AG09309 (cell line): ENCODE data around the gene CASKIN1.

ENCODE experiments used
- DNase-seq: peaks from one replicate; pipeline ENCODE4 v3.0.0-alpha.2; 2010; ENCODE audit warnings: low read depth
- H3K4me3 ChIP-seq: 2 replicates; pipeline ENCODE4 v1.5.1; 2011; ENCODE audit warnings: mild to moderate bottlenecking, low read depth, low read length, moderate library complexity; ENCODE audit not compliant: control insufficient read depth
- TF ChIP-seq, protein P1 (sequence below): IDR thresholded peaks from 2 replicates; pipeline ENCODE4 v1.5.1; 2011; ENCODE audit warnings: mild to moderate bottlenecking, low read depth, low read length, inconsistent platforms; ENCODE audit not compliant: insufficient read depth, control insufficient read depth; ENCODE audit errors: missing control alignments

The CASKIN1 gene

DNA sequence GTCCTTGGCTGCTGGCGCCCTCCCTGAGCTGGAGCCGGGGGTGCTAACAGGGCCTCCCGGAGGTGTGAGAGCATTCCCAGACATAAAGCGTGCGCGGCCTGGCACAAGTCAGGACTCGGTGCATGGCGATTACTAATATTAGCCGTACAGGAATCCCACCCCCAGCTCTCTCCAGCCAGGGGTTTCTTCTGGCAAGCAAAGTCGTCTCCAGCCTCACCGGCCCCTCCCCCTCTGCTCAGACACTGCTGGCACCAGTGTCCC lies 5.0 kb downstream of the CASKIN1 start:
- TF ChIP-seq, protein P1, sequence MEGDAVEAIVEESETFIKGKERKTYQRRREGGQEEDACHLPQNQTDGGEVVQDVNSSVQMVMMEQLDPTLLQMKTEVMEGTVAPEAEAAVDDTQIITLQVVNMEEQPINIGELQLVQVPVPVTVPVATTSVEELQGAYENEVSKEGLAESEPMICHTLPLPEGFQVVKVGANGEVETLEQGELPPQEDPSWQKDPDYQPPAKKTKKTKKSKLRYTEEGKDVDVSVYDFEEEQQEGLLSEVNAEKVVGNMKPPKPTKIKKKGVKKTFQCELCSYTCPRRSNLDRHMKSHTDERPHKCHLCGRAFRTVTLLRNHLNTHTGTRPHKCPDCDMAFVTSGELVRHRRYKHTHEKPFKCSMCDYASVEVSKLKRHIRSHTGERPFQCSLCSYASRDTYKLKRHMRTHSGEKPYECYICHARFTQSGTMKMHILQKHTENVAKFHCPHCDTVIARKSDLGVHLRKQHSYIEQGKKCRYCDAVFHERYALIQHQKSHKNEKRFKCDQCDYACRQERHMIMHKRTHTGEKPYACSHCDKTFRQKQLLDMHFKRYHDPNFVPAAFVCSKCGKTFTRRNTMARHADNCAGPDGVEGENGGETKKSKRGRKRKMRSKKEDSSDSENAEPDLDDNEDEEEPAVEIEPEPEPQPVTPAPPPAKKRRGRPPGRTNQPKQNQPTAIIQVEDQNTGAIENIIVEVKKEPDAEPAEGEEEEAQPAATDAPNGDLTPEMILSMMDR = no peak
- DNase-seq = no peak
- no peak overlapping the region for H3K4me3 ChIP-seq

DNA sequence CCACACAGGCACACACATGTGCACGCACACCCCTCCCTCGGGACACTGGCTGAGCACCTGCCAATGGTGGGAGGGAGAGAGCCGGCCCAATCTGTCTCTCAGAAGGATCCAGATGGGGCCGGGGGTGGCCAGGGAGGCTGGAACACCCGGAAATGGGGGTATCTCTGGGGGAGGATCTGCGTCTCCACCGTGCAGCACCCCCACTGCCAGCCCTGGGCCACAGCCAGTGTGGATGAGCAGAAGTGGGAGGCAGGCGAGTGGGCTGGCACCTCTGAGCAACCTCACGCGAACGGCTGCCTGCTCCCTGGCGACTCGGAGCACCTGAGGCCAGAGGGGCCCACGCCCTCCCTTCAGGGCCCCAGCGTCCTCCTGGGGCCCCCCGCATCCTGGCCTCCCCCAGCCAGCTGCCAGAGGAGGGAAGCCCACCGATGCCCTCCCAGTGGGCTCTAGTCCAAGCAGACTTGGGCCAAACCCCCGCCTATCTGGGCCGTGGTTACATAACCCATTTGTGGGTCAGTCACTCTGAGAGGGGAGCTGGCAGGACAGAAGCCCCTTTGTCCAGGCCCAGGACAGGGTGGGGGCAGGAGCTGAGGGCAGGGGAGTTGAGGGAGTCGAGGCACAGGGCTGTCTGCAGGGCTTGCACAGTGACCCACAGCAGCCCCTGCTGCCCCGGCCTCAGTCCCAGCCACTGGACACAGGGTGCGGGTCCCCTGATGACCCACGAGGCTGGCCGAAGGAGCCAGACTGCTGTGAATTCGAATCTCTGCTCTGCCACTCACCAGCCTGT lies 5.6 kb downstream of the CASKIN1 start:
- DNase-seq = no peak
- TF ChIP-seq, protein P1 = no peak
- H3K4me3 ChIP-seq = no peak overlapping the region

DNA sequence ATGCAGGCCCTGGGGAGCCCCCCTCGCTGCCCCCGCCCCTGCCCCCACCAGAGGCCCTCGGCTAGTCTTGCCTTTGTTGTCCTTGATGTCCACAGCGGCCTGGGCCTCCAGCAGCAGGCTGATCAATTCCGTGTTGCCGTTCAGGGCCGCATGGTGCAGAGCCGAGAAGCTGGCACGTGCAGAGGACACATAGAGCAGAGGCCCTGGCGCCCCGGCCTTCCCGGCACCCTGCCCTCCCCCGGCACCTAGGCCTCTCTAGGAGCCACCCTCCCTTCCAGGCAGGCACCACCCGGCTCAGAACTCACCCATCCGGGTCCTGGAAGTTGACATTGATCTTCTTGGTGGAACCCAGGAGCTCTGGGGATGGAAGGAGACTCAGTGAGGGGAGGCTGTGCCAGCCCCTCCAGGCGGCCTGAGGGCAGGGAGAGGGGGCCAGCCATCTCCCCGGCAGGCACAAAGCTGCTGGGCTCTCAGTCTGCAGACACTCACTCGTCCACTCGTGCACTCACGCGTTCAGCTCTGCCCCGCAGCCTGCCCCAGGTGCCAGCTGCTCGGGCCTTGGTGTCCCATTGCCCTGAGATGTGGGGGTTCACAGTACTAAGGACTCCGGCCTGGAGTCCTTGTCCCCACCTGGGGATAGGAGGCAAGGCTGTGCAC lies 6.3 kb downstream of the CASKIN1 start:
- TF ChIP-seq, protein P1 = no peak

DNA sequence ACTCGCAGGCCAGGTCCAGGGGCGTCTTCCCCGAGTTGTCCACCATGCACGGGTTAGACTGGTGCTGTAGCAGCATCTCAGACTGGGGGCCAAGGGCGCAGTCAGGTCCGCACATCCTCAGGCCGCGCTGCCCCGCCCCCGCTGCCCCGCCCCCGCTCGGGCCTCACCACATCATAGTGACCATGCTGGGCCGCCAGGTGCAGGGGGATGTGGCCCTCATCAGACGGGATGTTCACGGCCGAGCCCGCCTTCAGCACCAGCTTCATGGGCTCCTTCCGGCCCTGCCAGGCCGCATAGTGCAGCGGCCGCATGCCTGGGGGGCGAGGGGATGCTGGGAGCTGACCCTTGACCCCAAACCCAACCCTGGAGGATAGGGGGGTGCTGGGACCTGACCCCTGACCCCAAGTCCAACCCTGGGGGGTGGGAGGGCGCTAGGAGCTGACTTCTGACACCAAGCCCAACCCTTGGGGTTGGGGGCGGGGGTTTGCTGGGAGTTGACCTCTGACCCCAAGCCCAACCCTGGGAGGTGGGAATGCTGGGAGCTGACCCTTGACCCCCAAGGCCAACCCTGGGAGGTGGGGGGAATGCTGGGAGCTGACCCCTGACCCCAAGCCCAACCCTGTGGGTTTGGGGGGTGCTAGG lies 7.0 kb downstream of the CASKIN1 start:
- DNase-seq = no peak
- TF ChIP-seq, protein P1 = no peak

More for the DNA sequence above, 6.3 kb downstream of the CASKIN1 start:
- no peak for DNase-seq
- no peak overlapping the region for H3K4me3 ChIP-seq

DNA sequence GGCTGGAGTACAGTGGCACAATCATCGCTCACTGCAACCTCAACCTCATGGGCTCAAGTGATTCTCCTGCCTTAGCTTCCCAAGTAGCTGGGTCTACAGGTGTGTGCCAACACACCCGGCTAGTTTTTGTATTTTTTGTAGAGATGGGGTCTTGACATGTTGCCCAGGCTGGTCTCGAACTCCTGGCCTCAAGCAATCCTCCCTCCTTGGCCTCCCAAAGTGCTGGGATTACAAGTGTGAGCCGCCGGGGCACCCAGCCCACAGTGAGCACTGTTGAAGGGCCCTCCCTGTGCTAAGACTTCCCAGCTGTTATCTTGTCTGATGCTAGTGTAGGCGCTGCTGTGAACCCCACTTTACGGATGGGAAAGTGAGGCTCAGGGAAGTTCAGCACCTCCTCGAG lies 8.0 kb downstream of the CASKIN1 start:
- no peak for DNase-seq
- no peak overlapping the region for H3K4me3 ChIP-seq
- TF ChIP-seq, protein P1 = no peak

More for the DNA sequence above, 7.0 kb downstream of the CASKIN1 start:
- no peak overlapping the region for H3K4me3 ChIP-seq

DNA sequence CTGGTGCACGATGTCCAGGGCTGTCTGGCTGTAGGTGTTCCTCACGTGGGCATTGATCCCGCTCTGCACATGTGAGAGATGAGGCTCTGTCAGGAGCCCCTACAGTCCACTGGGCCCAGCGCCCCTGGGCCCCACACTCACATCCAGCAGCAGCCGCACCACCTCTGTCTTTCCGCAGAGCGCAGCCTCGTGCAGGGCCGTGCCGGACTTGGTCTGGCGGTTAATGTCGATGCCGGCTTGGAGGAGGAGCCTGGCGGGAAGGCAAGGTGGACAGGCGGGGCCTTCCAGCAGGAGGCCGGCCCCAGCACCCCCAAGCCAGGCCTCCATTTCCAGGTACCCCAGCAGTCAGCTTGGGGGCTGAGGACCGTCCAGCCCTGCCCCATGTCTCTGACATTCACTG lies 9.2 kb downstream of the CASKIN1 start:
- no peak for DNase-seq
- H3K4me3 ChIP-seq = no peak overlapping the region
- TF ChIP-seq, protein P1 = no peak
